Left kidney (tissue), 2 donors: ENCODE data around the gene TRPM1. TPM values are rescaled to one million over a fixed set of nuclear protein-coding genes. Genes with fewer than 3 reads are reported as not detected.

Source experiments
- DNase-seq: peaks from one replicate; pipeline ENCODE4 v3.0.0-alpha.2; 2013
- polyA plus RNA-seq: library from polyadenylated mRNA; unstranded; fragments of 120-200 nt; gene quantifications from one replicate; pipeline ENCODE4 v1.2.1, GENCODE V29; 2013; ENCODE audit not compliant: insufficient read length

Gene TRPM1
- polyA plus RNA-seq, 1 donor, result 0.07 TPM

DNA sequence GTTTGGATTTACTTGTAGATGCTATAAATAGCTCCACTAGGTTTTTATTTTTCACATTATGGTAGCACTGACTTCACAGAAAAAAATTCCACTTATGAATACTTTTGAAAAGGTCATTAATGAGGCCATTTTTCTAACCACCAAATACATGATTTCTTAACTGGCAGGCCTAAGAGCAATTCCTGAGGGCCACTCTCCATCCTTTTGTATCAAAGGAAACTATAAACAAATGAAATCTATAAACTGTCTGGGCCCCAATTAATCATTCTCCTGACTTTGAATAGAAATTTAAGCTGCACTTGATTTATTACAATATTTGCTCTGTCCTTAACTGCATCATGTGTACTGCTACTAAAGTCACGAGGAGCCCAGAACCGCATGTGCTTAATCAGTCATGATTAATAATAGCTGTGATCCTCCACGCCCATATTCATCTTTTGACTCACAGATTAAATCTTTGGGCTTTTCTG lies 85.0 kb downstream of the TRPM1 start:
- no peak for DNase-seq

DNA sequence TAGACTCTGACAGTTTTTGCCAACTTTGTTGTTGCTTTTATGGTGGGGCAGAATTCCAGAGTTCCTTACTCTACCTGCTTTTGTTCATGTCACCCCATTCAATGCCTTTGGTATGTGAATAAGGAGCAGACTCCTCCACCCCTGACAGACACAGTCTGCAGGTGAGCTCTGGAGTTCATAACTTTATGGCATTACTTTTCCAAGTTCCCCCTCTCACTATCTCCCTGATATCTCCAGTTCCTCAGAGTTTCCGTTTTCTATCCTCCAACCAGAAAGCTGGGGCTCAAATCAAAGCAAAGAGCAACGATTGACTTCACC lies 87.0 kb downstream of the TRPM1 start:
- no peak for DNase-seq

DNA sequence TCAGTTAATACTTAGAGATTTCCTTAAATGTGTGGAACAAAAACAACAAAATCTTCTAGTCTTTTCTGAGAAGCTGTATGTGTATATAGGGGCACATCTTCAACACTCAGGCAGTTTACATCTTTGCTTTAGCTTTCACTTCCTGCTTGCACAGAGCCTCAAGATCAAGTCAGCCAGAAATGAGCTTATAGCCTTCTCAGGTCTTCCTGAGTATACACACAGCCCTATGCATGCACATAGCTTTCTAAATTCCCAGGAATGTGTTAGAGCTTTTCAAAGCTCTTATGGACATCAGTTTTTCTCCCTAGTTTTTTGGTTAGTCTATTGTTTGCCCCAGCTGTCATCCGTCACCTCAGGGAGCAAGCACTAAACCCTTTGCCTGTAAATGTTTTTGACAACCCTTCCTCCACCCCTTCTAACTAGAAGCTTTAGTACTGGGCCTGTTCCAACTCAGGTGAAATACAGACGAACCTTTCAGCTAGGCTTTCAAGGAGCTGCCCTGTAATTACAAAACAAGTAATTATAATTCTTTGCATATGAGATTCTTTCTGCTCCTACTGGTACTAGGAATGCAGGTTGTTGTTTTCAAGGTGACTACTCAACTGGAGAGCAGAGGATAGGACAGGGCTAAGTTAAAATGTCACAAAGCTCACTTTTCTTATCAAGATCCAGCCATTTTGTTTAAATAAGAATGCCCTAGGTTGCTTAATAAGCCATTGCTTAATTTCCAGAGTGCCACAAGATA lies 87.5 kb downstream of the TRPM1 start:
- no peak for DNase-seq

DNA sequence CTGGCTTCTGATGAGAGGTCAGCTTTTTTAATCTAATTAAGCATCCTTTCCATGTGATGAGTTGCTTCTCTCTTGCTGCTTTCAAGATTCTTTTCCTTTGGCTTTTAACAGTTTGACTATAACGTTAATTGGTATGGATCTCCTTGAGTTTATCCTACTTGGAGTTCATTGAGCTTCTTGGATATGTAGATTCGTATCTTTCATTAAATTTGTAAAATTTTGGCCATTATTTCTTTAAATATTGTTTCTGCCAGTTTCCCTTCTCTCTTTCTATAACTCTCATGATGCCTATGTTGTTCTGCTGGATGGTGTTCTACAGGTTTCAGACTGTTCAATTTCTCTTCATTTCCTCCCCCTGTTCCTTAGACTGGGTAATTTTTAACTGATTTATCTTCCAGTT lies 89.1 kb downstream of the TRPM1 start:
- no peak for DNase-seq

DNA sequence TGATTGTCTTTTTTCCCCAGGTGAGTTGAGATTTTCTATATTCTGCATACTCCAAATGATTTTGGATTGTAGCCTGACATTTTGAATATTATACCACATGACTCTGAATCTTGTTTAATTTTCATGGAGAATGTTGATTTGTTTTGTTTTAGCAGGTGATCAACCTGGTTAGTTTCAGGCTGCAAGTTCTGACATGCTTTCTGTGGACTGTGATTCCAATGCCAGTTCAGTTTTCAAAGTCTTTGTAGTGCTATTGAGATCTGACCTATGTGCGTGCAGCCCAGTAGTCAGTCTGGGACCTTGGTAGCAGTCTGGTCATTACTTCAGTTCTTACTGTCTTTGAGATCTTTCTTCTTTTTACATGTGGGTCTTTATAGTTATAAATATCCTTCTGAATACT lies 91.5 kb downstream of the TRPM1 start:
- DNase-seq, result no peak

DNA sequence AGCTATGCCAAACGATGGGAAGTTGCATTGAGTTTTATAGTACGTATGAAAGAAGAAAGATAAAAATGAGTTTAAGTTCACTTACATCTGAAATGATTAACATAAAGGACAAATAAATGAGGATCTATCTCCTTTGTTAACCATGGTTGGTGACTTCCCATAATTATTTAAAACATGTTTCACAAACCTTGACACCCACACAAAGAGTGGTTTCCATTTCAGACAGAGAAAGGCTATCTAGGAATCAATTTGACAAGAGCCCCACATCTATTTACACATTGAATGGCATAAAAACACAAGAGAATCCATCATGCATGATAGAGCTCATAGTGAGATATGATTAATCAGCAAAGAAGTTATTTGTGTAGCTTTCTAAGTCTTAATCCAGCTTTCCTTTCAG lies 95.9 kb downstream of the TRPM1 start:
- DNase-seq, result no peak

DNA sequence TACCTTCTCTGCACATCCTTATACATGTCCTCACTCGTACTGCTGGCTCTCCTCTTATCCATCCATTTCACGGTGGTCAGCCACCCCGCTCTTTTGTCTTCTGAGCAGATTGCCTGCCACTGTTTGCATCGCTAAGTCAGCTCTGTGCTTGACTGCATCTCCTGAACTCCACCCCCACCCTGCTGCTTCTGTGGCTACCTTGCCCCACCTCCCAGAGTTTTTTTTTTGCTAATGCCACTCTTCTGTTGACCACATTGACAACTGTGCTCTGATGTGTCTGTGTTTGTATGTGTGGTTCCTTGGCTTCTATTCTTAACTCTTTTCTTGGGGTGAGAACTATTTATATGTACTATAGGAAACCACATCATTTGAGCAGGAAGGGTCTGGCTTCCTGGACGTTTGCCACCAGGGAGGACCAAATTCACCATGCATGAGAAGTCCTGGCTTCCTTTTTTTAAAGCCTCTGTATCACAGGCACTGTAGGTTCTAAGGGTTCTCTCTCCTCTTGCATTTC lies 97.2 kb downstream of the TRPM1 start:
- no peak for DNase-seq

DNA sequence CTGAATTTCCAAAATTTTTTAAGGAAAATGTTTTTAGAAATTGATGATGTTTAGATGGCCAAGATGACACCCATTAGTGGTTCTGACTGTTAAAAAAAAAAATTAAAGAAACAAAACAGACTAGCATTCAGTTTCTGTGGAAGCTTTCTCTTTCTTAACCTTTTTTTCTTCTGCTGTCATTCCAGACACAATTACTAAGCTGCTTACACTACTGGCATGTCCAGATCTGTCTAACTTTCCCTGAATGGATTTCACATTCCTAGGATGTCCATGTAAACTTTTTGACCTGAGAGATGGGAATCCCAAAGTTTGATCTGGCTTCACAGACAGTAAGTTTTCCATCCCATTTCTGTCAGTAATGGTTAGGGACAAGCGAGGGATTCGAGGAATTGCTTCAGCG lies 99.8 kb downstream of the TRPM1 start:
- DNase-seq, result no peak

DNA sequence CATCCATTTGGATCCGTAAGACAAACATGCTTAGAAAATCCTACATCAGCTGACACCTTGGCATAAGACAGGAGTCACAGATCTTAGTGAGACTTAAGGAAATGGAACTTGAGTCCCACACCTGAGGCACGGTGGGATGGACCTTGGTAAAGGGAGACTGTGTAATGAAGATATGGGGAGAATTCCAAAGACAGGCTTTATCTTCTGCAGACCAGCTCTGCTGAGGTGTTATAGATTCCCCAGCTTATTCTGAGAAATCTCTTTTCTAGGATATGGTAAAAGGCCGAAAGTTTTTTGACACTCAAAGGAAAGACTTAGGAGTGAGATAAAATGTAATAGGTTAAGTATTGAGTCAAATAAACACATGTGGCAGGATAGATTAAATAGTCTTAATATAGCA lies 101.8 kb downstream of the TRPM1 start:
- no peak for DNase-seq

DNA sequence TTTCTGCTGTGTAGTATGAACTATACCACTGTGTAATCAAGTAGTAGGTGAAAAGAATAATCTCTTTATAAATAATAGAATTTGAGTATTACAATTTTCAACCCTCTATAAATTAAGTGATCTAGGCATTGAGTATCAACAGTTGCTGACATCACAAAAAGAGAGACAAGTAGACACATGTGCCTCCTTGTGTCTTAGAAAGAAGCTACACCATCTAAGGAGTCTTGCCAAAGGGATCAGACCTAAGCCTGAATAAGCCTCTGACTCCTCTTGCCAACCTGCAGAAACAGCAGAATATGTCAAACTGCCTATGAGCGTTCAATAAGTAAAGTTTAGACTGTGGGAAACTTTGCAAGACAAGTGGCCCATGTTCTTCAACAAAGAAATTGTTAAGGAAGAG lies 104.3 kb downstream of the TRPM1 start:
- no peak for DNase-seq

DNA sequence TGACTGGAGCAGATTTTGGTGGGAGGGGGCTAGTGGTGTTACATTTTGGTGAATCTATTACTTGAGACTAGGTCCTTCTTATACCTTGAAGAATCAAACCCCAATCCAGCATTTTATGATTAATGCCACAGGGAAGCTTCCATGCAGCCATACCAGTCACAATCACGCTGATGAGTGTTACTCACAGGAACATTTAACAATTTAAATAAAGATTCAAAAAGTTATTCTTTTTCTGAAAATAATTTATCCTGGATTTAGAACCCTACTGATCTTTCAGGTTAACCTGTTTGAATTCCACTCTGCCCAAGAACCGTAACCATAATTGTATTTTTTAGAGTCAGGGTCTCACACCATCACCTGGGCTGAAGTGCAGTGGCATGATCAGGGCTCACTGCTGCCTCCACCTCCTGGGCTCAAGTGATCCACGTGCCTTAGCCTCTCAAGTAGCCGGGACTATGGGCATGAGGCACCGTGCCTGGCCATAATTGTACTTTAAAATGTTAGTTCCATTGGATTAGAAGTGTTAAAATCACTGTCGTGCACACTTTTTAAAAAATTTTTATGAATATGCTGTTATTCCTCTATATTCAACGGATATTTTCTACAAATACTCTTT lies 109.2 kb downstream of the TRPM1 start:
- no peak for DNase-seq

DNA sequence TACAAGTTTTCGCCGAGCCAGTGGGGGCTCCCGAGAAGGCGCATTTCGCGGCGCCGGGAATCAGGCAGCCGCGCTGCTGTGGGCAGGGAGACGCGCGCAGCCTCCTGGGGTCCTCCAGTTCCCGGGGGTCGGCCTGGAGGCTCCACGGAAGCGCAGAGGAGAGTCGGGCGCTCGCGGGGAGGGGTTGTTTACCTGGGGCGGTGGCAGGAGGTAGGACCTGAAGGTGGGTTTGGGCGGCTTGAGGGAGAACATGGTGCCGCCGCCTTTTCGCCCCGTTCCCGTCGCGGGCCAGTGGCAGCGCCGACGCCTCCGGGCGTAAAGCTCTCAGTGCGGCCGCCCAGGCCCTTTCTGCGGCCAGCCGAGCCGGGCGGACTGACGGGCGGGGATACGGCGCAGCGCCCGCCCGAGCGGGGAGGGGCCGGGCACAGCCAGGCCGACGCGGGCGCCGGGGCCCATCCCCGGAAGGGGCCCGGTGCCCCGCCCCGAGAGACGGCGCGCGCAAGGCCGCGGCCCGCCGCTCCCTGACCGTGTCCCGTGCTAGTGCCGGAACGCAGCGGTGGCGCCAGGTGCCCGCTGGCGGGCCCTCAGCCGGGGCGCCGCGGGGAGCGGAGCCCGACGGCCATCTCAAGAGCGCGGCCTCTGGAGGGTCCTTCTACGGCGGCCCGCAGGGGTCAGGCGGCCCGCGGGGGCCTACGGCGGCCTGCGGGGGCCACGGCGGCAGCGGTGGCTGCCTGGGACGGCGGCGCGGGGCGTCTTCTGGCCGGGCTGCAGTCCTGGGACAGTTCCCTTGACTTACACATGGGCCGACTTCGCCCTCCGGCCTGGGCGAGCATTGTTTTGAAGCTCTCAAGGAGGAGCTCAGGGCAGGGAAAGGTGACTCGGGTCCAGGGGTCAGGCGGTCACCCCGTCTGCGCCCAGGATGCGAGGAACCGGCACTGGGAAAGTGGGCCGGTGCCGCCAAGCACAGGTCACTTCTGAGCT lies 110.0 kb downstream of the TRPM1 start, which contains the start of gene MTMR10:
Gene MTMR10 (minus strand): TSS at position 374 of the 981 bp plus-strand sequence. CDS start 122 bp downstream, at position 252.
- peak; percentile 68 for DNase-seq

DNA sequence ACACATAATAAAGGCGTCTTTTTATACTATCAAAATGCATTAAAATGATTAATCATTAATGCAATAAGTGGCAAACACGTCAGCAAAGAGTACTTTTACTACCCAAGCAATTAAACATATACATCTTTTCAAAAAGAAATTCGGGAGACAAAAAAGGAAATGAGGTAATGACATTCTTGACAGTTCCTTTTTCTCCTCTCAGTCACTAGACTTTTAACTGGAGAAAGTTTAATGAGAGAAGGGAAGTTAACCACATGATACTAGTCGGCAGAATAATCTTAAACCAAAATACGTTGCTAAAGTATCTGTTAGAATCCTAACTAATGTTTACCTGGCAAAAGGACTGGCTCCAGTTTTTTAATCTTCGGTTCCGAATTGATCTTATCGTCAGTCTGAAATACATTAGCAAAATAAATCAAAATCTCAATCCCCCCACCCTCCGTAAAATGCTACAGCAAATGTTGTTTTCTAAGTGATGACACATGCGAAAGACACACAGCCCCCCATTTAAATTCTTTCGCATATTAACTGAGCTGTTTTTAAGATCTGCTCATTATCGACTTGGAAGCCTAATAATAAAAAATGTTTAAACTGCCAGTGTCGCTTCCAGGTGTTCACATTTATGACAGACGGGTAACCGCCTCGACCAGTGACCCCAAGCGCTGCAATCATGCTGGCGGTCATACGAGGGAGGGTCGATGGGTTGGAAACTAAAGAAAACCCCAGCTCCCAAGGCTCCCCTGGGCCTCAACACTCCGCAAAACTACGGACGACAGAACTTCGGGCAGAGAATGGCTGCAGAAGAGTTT lies 110.9 kb downstream of the TRPM1 start:
- DNase-seq, result no peak

DNA sequence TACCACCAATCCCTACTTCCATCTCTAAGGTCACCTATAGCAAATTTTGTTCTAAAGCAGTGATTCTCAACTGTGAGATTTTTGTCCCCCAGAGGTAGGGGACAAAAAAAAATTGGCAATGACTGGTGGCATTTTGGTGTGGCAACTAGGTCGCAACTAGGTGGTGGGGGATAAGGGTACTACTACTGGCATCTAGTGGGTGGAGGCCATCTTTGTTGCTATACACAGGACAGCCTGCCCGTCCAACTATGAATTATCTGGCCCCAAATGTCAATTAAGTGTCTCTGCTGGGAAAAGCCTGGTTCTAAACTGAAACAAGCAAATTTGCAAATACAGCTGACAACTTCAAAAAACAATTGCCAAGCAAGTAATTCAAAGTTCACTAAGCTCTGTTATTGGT lies 111.5 kb downstream of the TRPM1 start:
- DNase-seq, result no peak

DNA sequence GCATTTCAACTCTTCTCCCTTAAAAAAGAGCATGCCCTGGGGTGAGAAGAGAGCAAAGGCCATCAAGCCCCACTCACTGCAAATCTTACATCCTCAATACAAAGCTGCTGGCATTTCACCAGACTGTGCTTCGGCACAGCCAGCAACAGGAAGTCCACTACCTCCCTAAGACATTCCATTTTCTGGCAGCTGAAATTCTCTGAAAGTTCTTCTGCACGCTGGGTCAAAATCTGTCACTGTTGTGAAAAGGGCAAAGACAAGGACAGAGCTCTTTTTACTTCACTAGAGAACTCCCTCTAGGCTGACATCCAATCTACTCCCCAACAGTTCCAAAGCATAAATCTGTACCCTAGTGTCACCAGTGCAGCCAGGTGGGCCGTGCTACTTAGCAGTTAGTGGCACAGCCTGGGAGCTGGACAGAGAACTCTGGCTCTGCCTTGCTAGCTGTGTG lies 116.4 kb downstream of the TRPM1 start:
- DNase-seq, result no peak

DNA sequence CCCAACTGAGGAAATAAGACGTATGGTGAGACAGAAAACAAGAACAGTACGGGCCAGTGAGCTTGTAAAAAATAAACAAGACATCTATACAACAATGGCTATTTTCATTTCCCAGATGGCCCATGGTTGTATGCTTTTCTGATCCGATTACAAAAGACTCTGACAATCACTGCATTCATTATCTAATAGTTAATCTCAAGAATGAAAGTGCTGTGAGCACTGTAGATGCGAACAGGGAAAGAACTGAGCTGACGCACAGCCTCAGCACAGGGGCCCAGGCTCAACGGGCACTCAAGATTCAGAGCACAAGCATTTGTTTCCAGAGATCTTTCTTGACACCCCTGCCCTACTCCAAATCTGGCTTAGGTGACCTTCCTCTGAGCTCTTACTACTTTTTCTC lies 117.0 kb downstream of the TRPM1 start:
- no peak for DNase-seq

DNA sequence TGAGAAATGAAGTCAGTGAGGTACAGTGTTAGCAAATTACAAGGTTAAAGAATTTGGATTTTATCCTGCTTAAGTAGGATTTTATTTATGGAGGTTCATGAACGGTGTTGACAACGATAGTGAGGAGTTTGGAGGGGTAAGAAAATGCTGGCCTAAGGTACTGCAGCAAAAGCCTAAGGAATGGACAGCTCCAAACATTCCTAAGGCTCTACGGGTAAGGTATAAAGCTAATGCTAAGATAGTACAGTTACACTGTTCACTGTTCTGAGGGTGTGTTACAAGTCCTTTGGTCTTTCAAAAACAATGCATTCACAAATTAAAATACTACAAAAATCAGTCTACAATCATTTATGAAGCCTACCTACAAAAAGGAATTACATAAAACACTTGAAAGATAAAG lies 117.4 kb downstream of the TRPM1 start:
- no peak for DNase-seq

DNA sequence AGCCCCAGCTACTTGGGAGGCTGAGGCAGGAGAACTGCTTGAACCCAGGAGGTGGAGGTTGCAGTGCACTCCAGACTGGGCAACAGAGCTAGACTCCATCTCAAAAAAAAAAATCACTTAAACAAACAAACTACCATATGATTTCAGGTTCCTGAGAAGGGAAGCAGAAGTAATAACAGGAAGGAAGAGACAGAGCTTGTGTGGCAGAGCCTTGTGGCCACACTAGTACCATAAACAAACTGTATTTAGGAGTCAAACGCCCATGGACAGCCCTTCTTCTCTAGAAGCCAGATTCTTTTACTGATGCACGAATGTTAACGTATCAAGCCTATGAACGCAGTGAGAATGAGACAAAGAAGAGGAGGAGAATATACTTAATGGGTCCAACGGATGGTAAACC lies 122.1 kb downstream of the TRPM1 start:
- DNase-seq, result no peak

DNA sequence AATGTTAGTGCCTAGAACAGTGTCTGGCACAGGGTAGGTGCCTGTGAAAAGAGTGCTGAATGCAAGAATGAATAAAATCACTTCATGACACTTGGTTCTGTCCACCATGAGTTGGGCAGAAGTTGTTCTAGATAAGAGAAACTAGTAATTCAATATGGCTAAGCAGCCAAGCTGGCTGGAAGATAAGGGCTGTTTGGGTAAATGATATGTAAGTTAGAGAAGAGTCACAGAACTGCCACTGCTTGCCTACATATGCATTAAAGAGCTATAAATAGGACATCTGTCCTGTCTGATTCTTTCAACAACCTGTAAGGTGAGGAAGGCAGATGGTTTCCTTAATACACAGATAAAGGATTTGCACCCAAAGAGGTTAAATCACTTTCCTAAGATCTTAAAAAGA lies 123.2 kb downstream of the TRPM1 start:
- DNase-seq, result no peak

DNA sequence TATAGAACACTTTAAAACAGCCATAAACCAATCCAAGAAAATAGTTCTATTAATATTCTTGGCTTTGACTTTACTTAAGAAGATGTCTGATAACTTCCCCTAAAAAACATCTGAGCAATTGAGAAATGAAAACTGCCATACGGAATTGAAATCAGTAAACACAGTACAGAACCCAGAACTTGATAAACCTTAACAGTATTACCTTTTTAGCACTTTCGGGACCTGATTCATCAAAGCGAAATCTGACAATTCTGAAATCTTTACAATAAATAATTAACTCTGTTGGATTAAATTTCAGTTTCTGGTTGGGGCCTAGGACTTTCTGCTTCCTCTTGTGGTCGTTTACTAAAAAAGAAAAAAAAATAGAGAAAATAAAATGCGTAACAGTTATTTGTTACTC lies 127.4 kb downstream of the TRPM1 start:
- no peak for DNase-seq

DNA sequence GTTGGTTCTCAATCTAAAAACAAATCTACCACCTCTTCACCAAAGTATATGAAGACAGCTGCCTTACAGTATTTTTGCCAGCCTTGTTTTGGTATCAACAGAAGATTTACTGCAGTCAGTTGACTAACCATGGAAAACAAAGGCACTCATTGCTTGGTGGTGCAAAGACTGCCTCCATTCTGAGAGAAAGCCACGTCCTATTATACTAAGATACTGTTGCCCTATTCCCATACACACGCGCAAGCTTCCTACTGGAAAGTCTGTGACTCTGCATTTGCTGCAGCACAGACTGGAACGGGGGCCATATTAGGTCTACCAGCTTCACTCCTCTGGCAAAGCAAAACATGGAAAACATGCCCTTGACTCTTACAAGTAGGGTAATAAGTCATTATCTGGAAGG lies 128.1 kb downstream of the TRPM1 start:
- no peak for DNase-seq

DNA sequence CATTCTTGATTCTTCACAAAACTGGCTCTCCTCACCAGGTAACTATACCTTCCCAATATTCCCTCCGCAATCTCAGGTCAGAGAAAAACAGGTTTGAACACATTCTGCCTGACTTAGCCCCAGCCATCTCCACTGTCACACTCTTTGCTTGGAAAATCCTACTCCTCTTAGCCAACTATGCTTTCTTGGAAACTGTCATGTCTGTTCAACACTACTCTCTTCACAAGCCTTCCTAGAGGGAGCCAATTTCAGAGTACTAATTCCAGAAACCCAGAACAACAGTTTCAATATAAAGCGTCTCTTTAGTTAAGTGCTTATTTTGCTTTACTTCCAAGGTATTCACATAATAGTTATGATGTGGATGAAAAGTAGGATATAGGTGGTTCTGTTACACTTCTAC lies 131.8 kb downstream of the TRPM1 start:
- no peak for DNase-seq
